ENCODE data around the gene OGFRL1.

OGFRL1 gene

DNA sequence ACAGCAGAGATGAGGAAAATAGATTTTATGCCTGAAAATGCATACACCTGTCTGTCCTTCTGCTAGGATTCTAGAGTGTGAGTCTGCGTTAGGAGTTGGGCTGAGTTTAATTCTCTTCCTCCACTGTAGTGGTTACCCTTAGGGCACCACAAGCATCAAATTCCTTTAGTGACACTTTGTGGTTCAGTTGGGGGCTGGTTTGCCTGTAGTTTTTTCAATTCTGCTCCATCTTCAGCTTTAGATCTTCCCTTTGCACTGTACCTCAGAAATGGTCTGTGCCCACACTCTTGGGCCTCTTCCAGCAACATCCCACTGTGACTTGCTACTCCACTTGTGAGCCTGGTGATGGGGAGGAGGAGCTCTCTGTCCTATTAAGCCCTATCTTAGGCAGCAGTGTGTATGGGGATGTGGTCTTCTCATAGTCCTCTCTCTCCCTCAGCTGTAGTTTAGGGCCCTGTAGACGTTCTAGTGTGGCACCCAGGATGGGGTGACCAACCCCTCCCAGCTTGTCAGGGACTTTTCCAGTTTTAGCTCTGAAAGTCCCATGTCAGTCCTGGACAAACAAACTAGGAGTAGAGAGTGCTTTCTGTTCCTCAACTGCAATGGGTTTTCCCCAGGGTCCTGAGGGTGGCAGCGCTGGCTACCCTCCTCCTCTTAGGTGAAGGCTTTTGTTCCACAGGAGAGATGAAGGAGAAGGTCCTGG is 19.7 kb upstream of the OGFRL1 start:
- no peak for DNase-seq (ENCODE audit: insufficient read length, low spot score)
- no peak for FAIRE-seq
- TF ChIP-seq, protein P1, sequence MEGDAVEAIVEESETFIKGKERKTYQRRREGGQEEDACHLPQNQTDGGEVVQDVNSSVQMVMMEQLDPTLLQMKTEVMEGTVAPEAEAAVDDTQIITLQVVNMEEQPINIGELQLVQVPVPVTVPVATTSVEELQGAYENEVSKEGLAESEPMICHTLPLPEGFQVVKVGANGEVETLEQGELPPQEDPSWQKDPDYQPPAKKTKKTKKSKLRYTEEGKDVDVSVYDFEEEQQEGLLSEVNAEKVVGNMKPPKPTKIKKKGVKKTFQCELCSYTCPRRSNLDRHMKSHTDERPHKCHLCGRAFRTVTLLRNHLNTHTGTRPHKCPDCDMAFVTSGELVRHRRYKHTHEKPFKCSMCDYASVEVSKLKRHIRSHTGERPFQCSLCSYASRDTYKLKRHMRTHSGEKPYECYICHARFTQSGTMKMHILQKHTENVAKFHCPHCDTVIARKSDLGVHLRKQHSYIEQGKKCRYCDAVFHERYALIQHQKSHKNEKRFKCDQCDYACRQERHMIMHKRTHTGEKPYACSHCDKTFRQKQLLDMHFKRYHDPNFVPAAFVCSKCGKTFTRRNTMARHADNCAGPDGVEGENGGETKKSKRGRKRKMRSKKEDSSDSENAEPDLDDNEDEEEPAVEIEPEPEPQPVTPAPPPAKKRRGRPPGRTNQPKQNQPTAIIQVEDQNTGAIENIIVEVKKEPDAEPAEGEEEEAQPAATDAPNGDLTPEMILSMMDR (IDR thresholded peaks at IDR 0.05; ENCODE audit: insufficient read depth, missing control alignments): no peak

DNA sequence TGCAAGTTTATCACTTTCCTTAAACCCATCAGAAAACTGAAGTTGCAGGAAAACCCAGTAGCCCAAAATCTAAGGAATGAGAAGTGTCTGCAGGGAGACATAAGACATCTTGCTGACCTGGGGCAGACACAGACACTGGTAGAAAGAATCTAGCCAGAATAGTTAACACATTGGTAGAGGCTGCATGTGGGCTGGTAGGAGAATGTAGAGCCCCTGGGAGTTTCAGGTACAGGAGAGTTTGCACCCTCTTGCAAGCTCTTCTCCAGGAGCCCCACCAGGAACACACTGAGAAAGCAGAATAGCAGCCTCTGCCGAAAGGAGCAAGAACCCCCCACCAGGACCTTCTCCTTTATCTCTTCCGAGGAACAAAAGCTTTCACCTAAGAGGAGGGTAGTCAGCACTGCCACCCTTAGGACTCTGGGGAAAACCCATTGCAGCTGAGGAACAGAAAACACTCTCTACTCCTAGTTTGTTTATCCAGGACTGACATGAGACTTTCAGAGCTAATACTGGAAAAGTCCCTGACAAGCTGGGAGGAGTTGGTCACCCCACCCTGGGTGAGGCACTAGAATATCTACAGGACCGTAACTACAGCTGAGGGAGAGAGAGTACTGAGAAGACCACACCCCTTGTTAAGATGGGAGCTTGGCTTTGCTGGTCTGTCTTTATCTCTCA is 10.5 kb upstream of the OGFRL1 start:
- FAIRE-seq: no peak
- DNase-seq (ENCODE audit: insufficient read length, low spot score): no peak
- TF ChIP-seq, protein P1 (IDR thresholded peaks at IDR 0.05; ENCODE audit: insufficient read depth, missing control alignments): no peak

DNA sequence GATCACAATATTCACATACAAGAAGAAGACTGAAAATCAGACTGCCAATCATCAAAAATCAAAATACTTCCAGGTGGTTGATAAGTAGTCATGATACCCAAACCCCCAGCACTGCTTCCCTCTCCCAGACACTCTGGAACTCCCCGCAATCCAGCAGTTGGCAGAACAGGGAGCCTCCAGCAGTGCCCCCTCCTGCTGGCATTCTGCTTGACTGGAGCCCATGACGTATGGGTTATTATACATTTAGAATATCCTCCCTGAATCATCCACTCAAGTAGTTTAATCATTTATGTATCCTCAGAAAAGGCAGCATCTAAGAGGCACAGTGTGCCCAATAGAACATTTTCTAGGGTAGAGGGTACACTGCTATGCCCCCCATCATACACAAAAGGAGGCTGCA is 9.3 kb upstream of the OGFRL1 start:
- TF ChIP-seq, protein P1 (IDR thresholded peaks at IDR 0.05; ENCODE audit: insufficient read depth, missing control alignments): no peak
- DNase-seq (ENCODE audit: insufficient read length, low spot score) (no peak), FAIRE-seq (no peak)

DNA sequence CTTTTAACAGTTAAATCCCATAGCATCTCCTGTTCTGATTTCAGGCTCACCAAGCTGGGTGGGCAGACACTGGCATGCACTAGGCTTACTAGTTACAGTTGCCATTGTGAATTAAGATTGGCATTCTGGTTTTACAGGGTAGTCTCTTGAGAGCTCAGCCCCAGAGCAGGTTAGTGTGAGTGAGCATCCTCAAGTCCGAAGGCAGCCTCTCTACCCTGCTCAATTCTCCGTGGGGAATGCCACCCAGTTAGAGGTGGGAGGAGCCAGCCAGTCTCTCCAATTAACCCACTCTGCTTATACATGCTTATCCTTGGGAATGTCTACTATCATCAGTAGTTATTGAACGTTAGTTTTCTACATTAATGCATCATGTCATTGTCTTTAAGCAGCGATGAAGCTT is 8.9 kb upstream of the OGFRL1 start:
- FAIRE-seq (no peak), DNase-seq (ENCODE audit: insufficient read length, low spot score) (no peak)

DNA sequence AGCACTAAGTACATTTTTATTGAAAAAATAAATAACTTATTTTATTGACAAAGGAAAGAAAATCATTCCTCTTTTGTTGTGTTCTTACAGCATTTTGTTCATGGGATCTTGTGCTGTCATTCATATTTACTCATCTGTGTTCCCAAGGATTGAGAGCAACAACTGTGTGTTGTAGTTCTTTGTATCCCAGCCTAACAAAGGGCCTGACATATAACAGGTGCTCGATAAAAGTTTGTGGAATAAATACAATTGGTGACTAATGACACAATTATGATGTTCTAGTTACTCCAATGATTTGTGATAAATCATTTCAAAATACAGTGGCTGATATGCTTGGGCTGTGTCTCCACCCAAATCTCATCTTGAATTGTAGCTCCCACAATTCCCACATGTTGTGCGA is 7.9 kb upstream of the OGFRL1 start:
- TF ChIP-seq, protein P1 (IDR thresholded peaks at IDR 0.05; ENCODE audit: insufficient read depth, missing control alignments): no peak
- DNase-seq (ENCODE audit: insufficient read length, low spot score) (no peak), FAIRE-seq (no peak)

More for the DNA sequence above, 8.9 kb upstream of the OGFRL1 start:
- TF ChIP-seq, protein P1 (IDR thresholded peaks at IDR 0.05; ENCODE audit: insufficient read depth, missing control alignments): no peak

DNA sequence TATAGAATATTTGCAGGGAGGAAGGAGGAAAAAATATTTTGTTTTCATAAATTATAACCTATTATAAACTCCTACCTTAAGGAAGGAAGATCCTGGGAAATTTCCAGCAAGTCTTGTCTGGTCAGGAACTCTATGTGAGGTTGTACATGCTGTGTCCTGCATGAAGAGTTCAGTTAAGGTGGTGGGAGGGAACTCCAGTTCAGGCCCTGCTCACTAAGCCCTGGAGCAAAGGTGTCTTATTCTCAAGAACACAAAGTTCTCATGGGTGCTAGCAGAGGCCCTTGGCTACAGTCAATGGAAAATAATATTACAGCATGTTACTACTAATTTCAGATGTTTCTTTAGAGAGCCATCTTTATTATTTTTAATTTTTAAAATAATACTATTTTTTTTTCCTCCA is 3.8 kb upstream of the OGFRL1 start:
- TF ChIP-seq, protein P1 (IDR thresholded peaks at IDR 0.05; ENCODE audit: insufficient read depth, missing control alignments): no peak
- DNase-seq (ENCODE audit: insufficient read length, low spot score) (no peak), FAIRE-seq (no peak)

GRCh38 chr6:71287038-71287437 is 1.6 kb upstream of the OGFRL1 start:
- FAIRE-seq (no peak), DNase-seq (ENCODE audit: insufficient read length, low spot score) (no peak)
- TF ChIP-seq, protein P1 (IDR thresholded peaks at IDR 0.05; ENCODE audit: insufficient read depth, missing control alignments): no peak

All from D721Med (cell line).